ENCODE results near the gene C4B.
A peak's percentile ranks its signal among the peaks of the same experiment; 100 is the strongest.
"Not testable (repeated sequence)": the region's sequence is repeated elsewhere in the genome, so short reads cannot be mapped to it uniquely, and the experiment has no call there.

Gene C4B

DNA sequence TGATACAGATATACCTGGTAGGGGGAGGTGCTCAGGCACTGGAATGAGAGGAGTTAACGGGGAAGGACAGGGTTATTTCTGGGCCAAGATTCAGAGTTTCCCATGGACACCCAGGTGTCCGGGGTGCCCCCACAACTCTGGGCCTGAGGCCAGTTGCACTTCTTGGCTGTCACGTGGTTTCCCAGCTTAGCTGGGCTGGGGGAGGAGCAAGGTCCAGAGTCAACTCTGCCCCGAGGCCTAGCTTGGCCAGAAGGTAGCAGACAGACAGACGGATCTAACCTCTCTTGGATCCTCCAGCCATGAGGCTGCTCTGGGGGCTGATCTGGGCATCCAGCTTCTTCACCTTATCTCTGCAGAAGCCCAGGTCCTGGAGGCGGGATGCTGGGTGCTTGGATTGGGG, at the start of gene C4B:
TSS of gene C4B (plus strand) at position 249 of the 400 bp plus-strand sequence. CDS start at position 300, 51 bp downstream.
- DNase-seq, result not testable (repeated sequence)

DNA sequence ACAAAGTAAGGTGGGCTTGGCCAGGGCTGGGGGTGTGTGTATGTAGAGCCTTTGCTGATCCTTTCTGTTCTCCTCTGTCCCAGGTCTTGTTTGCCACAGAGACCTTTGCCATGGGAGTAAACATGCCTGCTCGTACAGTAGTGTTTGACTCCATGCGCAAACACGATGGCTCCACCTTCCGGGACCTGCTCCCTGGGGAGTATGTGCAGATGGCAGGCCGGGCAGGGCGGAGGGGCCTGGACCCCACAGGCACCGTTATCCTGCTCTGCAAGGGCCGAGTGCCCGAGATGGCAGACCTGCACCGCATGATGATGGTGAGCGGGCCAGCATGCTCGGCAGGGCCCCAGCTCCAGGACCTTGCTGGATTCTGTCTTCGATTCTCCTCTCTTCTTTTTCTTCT, 48.9 kb upstream of the C4B start:
- DNase-seq, result no peak

DNA sequence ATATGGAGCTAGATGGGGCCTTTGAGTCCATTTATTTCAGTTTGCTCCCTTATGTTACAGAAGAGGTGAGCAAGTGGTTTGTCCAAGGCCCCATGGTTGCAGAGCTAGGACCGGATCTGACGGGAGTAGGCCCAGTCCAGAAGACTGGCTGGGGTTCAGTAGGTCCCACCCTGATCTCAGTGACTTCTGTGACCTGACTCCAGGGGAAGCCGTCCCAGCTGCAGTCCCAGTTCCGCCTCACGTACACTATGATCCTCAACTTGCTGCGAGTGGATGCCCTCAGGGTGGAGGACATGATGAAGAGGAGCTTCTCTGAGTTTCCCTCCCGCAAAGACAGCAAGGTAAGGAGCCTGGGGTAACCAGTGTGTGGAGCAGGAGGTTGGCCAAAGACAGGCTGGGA, 48.1 kb upstream of the C4B start:
- no peak for DNase-seq

DNA sequence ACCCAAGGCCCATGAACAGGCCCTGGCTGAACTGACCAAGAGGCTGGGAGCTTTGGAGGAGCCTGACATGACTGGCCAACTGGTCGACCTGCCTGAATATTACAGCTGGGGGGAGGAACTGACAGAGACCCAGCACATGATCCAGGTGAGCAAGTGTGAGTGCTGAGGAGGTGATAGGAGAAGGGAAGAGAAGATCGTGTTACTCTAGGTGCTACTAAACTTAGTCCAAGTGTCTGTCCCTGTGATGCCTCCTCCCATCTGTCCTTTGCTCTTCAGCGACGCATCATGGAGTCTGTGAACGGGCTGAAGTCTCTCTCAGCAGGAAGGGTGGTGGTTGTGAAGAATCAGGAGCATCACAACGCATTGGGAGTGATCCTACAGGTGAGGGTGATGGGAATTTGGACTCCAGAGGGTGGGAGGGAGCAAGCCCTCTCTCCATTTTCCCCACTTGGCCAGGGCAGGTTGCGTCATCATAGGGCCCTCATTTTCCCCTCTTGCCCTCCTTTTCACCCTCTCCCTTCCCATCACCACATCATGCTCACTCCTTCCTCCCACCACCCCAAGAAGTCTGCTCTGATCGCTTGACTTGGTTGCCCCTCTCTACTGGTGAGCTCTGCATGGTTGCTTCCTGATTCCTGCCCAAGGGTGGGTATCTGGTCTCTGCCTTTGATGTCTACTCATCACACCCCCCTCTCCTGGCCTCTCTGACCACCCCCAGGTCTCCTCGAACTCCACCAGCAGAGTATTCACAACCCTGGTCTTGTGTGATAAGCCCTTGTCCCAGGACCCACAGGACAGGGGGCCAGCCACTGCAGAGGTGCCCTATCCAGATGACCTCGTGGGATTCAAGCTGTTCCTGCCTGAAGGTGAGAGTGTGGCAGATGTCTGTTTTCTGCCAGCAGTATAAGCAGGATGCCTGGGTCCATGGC, 47.3 kb upstream of the C4B start:
- DNase-seq, result no peak

DNA sequence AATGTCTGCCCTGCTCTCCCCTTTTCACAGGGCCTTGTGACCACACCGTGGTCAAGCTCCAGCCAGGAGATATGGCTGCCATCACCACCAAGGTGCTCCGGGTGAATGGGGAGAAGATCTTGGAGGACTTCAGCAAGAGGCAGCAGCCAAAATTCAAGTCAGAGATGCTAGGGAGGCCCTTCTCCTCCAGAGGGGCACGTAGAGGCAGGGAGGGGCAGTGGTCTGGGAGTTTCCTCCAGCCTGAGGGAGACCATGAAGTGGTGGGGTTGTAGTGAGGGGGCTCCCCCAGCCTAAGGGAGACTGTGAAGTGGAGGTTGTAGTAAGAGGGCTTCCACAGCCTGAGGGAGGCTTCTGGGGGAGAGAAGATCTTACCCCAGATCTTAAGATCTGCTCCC, 46.7 kb upstream of the C4B start:
- no peak for DNase-seq

DNA sequence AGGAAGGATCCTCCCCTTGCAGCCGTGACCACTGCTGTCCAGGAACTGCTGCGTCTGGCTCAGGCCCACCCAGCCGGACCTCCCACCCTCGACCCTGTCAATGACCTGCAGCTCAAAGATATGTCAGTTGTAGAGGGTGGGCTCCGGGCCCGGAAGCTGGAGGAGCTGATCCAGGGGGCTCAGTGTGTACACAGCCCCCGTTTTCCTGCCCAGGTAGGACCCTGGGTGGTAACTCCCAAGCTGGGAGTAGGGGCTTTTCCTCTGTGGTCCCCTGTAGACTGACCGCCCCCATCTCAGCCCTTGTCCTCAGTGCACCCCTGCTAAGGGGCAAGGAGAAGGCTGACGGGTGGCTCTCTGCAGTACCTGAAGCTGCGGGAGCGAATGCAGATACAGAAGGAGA, 46.3 kb upstream of the C4B start:
- DNase-seq, result no peak

DNA sequence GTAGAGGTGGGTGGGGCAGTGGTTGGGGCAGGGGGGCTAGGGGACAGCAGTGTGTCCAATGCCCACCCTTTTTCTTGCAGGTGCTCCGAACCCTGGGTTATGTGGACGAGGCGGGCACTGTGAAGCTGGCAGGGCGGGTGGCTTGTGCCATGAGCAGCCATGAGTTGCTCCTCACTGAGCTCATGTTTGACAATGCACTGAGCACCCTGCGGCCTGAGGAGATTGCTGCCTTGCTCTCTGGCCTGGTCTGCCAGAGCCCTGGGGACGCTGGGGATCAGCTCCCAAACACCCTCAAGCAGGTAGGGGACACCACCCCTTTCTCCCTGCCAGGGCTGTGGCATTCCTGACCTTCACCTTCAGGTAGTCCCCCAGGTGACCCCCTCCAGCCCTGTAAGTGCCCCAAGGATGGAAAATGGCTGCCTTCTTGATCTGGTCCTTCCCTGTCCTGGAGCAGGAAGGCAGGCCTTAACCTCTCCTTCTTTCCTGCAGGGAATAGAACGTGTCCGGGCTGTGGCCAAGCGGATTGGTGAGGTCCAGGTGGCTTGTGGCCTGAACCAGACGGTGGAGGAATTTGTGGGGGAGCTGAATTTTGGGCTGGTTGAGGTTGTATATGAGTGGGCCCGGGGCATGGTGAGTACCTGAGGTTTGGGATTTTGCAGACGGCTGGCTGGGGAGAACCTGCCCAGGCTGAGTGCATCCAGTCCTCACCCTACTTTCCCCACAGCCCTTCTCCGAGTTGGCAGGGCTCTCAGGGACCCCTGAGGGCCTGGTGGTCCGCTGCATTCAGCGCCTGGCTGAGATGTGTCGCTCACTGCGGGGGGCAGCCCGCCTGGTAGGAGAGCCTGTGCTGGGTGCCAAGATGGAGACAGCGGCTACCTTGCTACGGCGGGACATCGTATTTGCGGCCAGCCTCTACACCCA, 45.5 kb upstream of the C4B start:
- DNase-seq, result no peak

- peak; percentile 25 for DNase-seq
These were observed 44.6 kb upstream of the C4B start for GRCh38 chr6:31969712-31970603.

GRCh38 chr6:31970604-31971271, 43.9 kb upstream of the C4B start:
- DNase-seq, result no peak

DNA sequence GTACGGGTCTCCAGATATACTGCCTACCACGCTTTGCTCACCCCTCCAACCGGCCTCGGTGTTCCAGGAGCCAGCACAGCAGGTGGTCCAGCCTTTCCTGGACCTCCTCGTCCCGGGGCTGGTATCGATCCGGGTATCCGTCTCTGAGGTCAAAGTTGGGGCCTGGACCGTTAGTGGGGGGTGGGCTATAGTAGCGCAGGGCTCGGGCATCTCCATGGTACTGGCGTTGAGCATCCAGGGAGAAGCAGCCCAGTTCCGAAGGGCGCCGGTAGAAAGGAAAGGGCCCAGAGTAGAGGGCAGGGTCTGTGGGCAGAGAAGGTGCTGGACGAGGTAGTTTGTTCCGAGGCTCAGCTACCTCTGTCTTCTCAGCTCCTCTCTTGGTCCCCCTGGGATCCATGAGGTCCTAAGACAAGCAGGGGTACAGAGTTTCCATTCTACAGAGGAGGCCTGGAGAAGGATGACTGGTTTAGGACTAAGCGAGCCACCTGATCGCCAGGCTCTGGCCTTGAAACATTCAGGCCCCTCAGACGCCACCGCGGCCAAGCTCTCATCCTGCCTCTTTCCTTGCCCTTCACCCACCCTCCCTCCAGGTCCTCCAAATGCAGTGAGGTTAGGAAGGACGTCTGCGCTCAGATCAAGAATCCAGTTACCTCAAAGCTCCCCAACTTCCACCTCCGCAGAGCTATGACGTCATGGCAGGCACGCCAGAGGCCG, 43.2 kb upstream of the C4B start:
- DNase-seq, result no peak

DNA sequence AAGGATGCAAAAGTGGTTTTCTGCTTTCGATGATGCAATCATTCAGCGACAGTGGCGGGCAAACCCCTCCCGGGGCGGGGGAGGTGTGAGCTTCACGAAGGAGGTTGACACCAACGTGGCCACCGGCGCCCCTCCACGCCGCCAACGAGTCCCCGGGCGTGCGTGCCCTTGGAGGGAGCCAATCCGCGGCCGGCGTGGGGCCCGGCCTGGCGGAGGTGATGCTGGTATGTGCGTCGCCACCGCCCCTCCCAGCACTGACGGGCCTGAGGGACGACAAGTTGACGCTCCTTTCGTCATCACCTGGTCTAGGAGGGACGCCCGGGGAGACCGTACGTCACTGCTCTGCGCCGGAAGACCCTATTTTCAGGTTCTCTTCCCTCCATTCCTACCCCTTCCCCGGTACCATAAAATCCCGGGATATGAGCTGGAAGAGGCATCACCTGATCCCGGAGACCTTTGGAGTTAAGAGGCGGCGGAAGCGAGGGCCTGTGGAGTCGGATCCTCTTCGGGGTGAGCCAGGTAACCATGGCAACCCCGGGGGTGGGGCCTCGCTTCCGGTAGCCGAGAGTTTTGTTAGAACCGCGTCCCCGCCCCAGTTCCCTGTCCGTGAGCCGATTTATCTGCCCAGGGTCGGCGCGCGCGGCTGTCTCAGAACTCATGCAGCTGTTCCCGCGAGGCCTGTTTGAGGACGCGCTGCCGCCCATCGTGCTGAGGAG, 42.4 kb upstream of the C4B start, which contains the start of gene DXO:
TSS of gene DXO (minus strand) at position 146 of the 716 bp plus-strand sequence. CDS start 463 bp downstream, outside the sequence.
- peak; percentile 99 for DNase-seq

DNA sequence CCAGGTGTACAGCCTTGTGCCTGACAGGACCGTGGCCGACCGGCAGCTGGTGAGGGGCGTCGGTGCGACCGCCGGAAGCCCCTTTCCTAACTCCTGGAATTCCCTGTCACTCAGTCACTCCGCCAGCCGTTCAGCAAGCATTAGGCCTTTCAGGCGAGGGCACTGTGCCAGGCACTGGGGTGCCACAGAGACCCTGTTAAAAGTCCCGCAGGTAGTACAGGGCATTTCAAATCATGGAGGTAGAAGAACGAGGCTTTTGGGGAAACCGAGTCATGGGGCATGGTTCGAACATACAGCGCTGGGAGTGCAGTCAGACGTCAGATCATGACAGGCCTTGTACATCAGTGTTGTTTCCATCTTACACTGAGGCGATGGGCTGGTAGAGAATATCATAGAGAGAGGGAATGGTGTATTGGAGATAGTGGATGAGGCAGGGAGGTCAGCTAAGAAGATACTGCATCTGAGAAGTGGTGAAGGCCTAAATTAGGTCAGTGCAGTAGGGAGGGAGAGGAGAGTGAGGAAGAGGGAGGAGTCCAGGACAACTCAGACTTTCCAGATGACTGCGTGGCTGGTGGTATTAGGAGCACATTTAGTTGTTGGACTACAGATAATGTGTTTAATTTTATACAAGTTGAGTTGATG, 41.8 kb upstream of the C4B start:
- peak; percentile 36 for DNase-seq

DNA sequence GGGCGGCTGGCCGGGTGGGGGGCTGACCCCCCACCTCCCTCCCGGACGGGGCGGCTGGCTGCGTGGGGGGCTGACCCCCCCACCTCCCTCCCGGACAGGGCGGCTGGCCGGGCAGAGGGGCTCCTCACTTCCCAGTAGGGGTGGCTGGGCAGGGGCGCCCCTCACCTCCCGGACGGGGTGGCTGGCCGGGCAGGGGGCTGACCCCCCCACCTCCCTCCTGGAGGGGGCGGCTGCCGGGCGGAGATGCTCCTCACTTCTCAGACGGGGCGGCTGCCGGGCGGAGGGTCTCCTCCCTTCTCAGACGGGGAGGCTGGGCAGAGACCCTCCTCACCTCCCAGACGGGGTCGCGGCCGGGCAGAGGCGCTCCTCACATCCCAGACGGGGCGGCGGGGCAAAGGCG, 38.5 kb upstream of the C4B start:
- DNase-seq, result not testable (repeated sequence)

GRCh38 chr6:31977816-31978431, 36.7 kb upstream of the C4B start:
- no peak for DNase-seq

- no peak for DNase-seq
These were observed 35.8 kb upstream of the C4B start for GRCh38 chr6:31978831-31979230.

- DNase-seq, result no peak
These were observed 35.2 kb upstream of the C4B start for GRCh38 chr6:31979238-31979898.

DNA sequence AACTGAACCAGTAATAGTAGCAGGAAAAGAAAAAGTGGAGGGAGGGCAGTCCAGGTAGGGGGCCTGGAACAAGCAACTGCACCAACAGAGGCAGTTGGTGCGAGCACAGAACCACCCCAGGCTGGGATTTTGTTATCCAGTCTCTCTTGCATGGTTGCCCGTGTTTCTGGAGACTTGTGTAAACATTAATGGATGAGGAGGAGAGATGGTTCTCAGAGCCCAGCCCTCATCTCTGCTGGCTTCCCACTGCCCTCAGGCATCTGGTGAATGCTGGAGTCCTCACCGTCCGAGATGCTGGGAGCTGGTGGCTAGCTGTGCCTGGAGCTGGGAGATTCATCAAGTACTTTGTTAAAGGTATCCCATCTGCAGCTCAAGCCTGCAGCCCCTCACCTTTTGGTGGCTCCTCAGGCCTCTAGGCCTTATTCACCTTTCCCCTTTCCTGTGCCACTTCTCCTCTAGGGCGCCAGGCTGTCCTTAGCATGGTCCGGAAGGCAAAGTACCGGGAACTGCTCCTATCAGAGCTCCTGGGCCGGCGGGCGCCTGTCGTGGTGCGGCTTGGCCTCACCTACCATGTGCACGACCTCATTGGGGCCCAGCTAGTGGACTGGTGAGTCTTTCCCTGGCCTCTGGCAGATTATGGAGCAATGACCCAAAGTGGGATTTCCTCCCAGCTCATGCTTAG, 34.3 kb upstream of the C4B start:
- not testable (repeated sequence) for DNase-seq

DNA sequence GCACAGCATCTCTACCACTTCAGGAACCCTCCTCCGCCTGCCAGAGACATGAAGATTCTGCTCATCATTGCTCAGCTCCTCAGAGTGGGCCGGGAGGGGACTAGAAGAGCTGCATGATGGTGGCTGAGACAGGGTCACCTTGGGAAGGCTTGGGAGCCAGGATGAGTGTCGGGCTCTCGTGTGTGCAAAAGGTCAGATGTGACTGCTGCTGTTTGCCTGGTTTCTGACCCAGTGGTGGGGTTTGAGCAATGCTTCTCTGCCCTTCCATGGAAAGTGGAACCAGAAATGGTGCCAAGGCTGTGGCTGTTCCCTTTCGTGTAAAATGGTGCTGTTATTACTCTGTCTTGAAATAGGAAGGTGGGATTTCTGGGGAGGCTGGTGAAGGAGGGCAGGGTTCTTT, 33.6 kb upstream of the C4B start:
- DNase-seq, result not testable (repeated sequence)
